Putamen (tissue), 1 donor: ENCODE measurements around the gene STIM1.
"Not testable (repeated sequence)": the region's sequence is repeated elsewhere in the genome, so short reads cannot be mapped to it uniquely, and the experiment has no call there.

Experiments used
- DNase-seq: peaks from one replicate; pipeline ENCODE4 v3.0.0-alpha.2; 2016; ENCODE audit warnings: low spot score

Gene STIM1

DNA sequence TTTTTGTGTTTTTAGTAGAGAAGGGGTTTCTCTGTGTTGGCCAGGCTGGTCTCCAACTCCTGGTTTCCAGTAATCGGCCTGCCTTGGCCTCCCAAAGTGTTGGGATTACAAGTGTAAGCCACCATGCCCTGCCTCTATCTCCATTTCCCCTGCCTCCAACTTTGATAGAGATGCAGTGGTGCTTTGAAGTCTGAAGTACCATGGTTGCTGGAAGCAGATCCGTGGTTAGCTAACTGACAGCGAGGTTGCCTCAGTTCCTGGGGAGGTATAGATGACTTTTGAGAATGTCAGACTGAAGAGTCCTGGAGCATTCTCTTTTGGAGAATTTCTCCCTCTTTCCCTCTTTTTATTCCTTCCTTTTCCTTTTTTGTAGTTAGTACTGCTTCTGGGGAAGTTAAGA lies 127.6 kb downstream of the STIM1 start:
- no peak for DNase-seq

GRCh38 chr11:3984896-3985295 lies 129.4 kb downstream of the STIM1 start:
- no peak for DNase-seq

DNA sequence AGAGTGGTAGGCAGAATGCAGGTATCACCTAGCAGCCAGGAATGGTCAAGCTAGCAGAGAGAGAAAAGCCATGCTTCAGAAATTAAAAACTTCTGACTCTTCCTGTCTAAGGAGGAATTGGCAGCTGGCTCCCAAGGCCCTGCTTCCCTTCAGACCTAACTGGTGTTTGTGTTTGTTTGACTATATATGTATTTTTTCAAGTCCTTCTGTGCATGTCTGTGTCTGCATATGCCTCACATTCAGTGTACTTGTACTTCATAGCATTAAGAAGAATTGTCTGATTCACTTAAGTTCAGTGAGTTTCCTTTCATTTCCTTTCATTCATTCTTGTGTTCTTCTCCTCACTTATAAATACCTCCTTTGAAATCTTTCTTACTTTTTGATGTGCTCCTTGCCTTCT lies 130.2 kb downstream of the STIM1 start:
- no peak for DNase-seq

- DNase-seq = no peak
These were observed 130.8 kb downstream of the STIM1 start for GRCh38 chr11:3986301-3986700.

DNA sequence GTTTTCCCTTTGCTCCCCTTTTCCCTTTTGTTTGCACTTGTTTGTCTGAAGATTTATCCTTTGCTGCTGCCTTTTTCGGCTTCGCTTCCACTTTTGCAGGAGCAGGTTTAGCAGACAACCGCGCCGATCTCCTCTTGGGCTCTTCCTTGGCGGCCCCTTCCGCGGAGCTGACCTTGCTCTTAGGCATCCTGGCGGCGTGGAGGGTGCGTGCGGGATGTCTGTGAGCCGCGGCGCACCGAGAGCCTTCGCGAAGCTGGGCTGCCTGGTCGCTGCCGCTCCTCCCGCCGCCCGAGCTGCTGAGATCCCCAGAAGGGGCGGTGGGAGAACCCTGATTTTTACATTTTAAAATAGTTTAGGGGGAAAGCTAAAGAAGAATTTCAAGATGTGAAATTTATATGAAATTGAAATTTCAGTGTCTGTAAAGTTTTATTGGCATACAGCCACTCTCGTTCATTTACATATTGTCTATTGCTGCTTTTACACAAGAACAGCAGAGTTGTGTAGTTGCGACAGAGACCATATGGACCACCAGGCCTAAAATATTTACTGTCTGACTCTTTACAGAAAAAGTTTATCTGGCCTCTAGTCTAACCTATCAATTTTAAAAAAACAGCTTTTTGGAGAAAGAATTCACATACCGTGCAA lies 133.9 kb downstream of the STIM1 start:
- DNase-seq = no peak

DNA sequence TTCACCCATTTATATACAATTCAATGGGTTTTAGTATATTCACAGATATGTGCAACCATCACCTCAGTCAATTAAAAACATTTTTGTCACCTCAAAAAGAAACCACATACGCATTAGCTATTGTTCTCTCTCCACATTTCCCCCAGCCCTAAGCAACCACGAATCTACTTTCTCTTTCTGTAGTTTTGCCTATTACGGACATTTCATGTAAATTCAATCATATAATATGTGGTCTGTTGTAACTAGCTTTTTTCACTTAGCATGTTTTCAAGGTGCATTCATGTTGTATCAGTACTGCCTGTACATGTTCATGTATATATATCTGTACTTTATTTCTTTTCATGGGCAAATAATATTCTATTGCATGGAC lies 134.4 kb downstream of the STIM1 start:
- DNase-seq = no peak

- no peak for DNase-seq
These were observed 134.9 kb downstream of the STIM1 start for GRCh38 chr11:3990406-3990805.

- DNase-seq = no peak
These were observed 137.5 kb downstream of the STIM1 start for GRCh38 chr11:3992964-3993363.

DNA sequence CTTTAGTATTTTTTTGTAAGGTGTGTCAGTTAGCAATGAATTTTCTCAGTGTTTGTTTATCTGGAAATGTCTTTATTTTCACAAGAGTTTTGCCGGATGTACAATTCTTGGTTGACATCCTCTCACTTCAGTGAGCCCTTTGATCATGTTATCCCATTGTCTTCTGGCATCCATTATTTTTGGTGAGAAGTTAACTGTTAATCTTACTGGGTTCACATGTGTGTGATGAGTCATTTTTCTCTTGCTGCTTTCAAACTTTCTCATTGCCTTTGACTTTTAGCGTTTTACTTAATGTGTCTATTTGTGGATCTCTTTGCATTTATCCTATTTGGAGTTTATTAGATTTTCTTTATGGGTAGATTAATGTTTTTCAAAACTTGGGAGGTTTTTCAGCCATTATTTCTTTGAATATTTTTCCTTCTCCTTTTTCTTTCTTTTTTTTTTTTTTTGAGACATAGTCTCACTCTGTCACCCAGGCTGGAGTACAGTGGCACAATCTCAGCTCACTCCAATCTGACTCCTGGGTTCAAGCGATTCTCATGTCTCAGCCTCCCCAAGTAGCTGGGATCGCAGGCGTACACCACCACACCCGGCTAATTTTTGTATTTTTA lies 138.7 kb downstream of the STIM1 start:
- DNase-seq = no peak

DNA sequence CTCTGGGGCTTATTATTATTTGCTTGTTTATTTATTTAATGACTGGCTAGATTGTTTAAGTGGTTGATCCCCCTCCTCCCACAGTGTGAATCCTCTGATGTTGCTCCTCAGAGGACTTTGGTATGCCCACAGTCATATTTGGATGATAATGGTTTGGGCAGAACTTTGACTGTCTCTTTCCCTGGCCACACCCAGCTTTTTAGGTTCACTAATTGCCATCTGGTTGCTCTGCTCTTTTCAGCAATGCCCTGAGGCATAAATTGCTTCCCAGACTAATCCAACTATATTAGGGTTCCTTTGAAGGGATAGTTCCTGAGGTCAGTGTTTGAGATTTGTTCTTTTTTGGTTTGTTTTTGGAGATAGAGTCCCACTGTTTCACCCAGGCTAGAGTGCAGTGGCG lies 139.8 kb downstream of the STIM1 start:
- no peak for DNase-seq

DNA sequence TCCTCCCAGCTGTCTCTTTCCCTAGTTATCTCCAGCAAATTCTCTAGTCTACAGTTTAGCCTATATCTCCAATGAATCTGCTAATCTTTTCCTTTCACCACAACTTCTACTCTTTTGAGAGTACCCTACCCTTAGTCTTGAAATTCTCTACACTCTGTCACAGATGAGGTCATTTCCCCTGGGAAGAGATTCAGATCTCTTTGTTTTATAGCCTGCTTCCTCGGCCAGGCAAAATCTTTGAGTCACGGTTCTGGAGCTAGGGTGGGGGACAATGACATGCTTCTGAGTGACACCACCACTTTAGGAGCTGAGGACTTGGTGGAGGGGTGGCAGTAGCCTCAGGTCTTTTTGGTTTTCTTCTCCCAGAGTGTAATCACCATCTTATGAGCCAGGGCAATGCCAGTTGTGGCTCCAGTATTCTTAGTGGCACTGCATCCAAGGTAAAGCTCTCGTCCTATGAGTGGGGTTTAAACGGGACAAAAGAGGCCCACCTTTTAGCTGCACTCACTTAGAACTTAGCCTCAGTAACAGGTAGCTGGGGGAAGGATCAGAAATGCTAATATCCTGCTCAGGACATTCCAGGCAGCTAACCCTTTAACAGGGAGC lies 140.6 kb downstream of the STIM1 start:
- DNase-seq = no peak

DNA sequence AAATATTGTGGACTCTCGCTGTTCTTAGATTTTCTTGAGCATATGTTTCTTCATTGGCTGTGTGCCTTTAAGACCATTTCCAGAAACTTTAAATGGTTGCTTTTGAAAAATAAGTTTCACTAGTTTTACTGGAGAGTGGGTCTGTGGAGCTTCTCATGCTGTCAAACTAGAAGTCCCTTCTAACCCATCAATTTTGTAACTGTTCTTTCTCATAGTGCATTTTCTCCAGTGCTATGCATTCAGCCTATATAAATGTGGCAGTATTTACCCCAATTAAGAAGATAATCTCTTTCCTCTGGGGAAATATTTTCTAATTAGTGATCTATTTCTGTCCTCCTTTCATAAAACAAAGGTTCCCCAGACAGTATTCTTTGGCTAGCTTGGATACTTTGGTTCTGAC lies 141.2 kb downstream of the STIM1 start:
- no peak for DNase-seq

DNA sequence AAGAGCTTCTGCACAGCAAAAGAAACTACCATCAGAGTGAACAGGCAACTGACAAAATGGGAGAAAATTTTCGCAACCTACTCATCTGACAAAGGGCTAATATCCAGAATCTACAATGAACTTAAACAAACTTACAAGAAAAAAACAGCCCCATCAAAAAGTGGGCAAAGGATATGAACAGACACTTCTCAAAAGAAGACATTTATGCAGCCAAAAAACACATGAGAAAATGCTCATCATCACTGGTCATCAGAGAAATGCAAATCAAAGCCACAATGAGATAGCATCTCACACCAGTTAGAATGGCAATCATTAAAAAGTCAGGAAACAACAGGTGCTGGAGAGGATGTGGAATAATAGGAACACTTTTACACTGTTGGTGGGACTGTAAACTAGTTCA lies 149.3 kb downstream of the STIM1 start:
- not testable (repeated sequence) for DNase-seq

- DNase-seq = no peak
These were observed 151.6 kb downstream of the STIM1 start for GRCh38 chr11:4006946-4007680.

GRCh38 chr11:4008116-4008515 lies 152.7 kb downstream of the STIM1 start:
- DNase-seq = no peak

DNA sequence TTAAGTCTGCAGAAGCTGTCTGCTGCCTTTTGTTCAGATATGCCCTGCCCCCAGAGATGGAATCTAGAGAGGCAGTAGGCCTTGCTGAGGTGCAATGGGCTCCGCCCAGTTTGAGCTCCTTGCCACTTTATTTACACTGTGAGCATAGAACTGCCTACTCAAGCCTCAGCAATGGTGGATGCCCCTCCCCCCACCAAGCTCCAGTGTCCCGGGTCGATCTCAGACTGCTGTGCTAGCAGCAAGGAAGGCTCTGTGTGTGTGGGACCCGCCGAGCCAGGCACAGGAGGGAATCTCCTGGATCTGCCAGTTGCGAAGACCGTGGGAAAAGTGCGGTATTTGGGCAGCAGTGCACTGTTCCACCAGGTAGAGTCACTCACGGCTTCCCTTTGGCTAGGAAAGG lies 161.1 kb downstream of the STIM1 start:
- not testable (repeated sequence) for DNase-seq

GRCh38 chr11:4017129-4017528 lies 161.7 kb downstream of the STIM1 start:
- DNase-seq = no peak

GRCh38 chr11:4018641-4019040 lies 163.2 kb downstream of the STIM1 start:
- DNase-seq = no peak

DNA sequence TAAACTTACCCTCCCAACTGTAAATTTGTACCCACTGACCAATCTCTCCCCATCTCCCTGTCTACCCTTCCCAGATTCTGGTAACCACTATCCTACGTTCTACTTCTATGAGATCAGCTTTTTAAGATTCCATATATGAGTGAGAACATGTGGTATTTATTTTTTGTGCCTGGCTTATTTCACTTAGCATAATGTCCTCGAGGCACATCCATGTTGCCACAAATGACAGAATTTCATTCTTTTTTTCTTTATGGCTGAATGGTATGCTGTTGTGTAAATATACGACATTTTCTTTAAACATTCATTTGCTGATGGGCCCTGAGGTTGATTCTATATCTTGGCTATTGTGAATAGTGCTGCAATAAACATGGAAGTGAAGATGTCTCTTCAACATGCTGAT lies 164.4 kb downstream of the STIM1 start:
- DNase-seq = no peak

GRCh38 chr11:4022669-4023068 lies 167.2 kb downstream of the STIM1 start:
- no peak for DNase-seq

- no peak for DNase-seq
These were observed 169.9 kb downstream of the STIM1 start for GRCh38 chr11:4025248-4025966.

- DNase-seq = no peak
These were observed 170.5 kb downstream of the STIM1 start for GRCh38 chr11:4025967-4026324.

DNA sequence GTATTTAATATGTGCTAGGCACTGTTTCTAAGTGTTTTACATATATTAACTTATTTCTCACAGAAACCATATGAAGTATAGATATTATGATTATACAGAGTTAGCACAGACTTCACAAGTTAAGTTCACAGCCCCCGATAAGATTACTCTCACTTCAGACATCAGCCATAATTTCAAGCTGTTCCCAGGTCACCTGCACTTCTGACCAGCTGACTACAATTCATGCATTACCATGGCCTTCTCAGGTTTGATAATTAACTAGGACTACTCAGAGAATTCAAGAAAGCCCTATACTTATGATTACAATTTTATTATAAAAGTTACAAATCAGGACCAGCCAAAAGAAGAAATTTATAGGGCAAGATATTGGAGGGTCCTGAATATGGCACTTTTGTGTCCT lies 170.9 kb downstream of the STIM1 start:
- DNase-seq = no peak
